Measurements from ENCODE around the gene TCF7L2.

GRCh38 chr10:113094114-113094486 lies 144.1 kb downstream of the TCF7L2 start:
- TF ChIP-seq EZH2 (IDR thresholded peaks at IDR 0.05; ENCODE audit: borderline replicate concordance, low read length) = no peak
- no peak for TF ChIP-seq CTCF (conservative IDR thresholded peaks at IDR 0.05 in 1 of 2, IDR thresholded peaks at IDR 0.05 in 1 of 2; ENCODE audit: extremely low read depth in 1 of 2, insufficient read depth in 1 of 2, low read depth in 1 of 2, low read length in 2 of 2)

All from mammary epithelial cell (primary cell).